HCEC 1CT (cell line): ENCODE measurements around the gene PCBD2.
"Not testable (repeated sequence)": the region's sequence is repeated elsewhere in the genome, so short reads cannot be mapped to it uniquely, and the experiment has no call there.

Experiments used
- DNase-seq: peaks from one replicate; pipeline ENCODE4 v3.0.0-alpha.2; 2017

The PCBD2 gene

DNA sequence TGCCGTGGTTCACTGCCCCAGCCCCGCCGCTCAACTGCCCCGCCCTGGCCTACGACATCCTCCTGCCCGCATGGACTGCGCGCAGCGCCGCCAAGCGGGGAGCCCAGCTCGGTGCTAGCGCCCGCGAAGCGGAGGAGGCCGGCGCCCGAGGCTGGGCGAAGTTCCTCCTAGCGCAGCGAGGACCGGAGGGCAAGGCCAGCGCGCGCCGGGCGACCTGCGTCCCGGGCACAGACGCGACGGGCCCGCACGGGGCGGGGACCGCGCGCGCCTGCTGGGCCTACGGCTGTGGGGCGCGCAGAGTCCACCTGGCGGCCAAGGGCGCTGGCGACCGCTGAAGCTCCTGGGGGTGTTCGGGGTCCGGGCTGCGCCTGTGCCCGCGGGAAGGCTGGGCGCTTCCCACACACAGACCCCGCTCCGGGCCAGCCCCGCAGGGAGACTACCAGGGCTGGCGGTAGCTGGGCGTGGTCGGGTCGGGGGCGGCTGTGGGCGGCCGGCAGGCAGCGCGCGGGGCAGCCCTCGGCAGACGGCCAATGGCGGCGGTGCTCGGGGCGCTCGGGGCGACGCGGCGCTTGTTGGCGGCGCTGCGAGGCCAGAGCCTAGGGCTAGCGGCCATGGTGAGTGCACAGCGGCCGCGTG is at the start of gene PCBD2:
TSS of gene PCBD2 (plus strand) at position 522 of the 636 bp plus-strand sequence. CDS start at position 531, 9 bp downstream.
- peak; percentile 88 for DNase-seq

DNA sequence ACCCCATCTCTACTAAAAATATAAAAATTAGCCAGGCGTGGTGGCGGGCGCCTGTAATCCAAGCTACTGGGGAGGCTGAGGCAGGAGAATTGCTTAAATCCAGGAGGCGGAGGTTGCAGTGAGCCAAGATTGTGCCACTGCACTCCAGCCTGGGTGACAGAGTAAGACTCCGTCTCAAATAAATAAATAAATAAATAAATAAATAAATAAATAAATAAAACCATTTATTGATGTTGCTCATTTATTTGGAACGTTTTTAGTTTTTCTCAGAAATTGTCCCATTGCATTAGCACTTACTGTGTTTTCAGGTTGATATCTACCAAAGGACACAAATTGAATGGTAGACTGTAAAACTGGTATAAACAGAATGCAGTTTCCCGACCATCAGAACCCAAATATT is 48.5 kb upstream of the PCBD2 start:
- not testable (repeated sequence) for DNase-seq

DNA sequence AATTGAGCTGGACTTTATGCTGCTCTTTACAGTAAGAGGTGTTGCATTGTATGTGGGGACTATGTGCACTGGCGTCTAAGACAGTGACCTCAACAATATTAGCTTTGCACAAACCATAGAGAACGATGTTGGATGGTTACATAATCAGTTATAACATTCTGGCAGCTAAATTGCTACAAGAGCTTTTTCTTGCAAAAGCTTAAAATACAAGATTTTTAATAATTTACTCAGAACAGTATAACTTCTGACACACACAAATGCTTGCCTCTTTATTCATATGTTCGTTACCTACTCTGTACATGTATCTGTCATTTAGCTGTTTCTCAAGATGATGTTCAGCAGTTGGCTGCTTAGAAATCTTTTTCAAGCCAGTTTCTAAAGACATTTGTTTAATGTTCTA is 47.5 kb upstream of the PCBD2 start:
- no peak for DNase-seq

DNA sequence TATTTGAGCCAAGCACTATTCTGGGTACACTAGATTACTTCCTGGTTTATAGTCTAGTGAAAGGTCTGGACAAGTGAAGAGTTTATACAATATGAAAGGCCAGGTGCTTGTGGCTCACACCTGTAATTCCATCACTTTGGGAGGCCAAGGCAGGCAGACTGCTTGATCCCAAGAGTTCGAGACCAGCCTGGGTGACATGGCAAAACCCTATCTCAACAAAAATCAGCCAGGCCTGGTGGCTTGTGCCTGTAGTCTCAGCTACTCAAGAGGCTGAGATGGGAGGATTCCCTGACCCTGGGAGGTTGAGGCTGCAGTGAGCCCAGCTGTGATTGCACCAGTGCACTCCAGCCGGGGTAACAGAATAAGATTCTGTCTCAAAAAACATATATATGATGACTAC is 40.2 kb upstream of the PCBD2 start:
- no peak for DNase-seq

DNA sequence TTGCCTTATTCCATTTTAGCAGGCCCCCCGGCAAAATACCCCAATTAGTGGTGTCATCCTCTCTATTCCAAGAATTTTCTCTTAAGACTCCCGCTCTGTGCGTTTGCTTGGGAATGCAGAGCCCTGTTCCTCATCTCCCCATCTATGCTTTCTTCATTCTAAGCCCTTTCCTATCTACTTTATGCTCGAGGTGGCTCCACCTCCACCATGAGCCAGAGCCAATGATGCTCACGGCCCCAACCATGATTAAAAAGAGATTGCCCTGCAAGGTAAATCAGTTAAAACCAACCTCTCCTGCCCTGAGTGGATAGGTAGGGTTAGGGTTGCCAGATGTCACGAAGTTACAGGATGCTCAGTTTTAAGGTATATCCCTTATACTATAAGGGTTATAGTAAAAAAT is 31.4 kb upstream of the PCBD2 start:
- DNase-seq: no peak

DNA sequence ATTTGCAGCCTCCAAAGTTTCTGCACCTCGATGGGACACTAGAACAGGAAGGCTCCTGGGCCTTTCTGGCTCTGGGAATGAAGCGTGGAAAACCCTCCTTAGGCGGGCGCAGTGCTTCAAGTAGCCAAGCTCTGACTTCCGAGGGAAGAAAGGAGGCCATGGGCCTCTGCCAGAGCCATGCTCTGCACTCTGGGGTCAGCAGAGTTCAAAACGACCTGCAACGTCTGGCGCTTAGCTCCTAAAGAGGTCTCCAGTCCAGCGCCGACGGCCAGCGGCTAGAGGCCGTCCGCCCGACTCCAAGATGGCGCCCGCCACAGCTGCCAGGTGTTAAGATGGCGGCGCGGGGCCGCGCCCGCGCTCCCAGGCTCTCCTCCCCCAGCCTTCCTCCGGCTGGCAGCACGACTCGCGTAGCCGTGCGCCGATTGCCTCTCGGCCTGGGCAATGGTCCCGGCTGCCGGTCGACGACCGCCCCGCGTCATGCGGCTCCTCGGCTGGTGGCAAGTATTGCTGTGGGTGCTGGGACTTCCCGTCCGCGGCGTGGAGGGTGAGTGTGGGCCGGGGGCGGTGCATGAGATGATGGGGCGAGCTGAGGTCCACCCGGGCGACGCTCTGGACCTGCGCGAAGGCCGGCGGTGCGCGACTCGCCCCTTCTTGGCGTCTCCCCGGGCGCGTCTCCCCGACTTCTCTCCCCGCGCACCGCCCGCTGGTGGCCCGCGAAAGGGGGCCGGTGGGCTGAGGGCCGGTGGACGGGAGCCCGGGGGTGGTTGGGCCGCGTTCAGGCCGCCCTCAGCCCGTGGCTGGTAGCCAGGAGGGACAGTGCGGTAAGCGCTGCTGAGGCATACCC is 30.7 kb upstream of the PCBD2 start, which contains the start of gene TXNDC15:
TSS of gene TXNDC15 (plus strand) at position 385 of the 844 bp plus-strand sequence. CDS start at position 442, 57 bp downstream.
- peak; percentile 89 for DNase-seq

DNA sequence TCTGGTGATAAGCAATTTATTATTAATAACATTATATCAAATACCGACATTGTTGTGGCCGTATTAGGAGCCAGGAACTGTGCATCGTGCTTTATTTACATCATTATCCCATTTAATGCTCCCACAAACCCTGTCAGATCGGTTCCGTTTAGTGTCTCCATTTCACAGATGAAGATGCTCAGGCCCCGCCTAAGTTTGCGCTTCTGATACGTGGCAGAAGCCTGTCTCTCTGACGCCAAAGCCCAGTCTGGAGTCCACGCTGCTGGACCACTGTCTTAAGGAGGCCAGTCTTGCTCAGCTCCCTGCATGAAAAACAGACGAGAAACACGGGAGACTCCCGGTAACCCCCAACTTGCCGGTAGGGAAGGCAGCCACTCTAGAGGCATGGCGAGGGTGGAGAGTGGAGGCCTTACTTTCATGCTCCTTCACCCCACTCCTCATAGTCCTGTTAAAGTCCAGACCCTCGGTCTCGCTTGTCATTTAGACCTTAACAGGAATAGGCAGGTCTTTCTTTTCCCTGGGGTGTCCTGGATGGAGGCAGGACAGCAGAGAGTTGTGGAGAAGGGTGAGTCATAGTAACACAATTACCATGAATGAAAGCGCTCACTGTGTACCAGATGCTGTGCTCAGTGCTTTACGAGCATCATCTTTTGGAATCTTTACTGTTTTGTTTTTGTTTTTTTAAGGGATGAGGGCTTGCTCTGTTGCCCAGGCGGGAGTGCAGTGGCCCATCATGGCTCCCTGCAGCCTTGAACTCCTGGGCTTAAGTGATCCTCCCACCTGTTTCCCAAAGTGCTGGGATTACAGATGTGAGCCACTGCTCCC is 29.9 kb upstream of the PCBD2 start:
- DNase-seq: peak; percentile 73

DNA sequence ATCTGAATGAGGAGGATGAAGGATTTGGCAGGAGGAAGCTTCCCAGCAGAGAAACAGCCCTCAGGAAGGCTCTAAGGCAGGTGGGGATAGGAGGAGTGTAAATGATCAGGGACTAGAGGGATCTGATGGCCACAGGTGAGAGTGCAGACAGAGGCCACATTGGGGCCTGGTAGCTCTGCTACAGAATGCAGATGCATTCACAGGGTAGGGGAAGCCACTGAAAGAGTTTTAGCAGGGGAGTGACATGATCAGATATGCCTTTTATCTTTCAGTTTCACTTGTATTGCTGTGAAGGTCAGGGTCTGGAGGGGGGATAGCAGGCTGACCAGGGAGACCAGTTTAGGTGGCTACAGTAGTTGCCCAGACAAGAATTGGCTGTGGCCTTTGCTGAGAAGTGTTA is 27.8 kb upstream of the PCBD2 start:
- no peak for DNase-seq

DNA sequence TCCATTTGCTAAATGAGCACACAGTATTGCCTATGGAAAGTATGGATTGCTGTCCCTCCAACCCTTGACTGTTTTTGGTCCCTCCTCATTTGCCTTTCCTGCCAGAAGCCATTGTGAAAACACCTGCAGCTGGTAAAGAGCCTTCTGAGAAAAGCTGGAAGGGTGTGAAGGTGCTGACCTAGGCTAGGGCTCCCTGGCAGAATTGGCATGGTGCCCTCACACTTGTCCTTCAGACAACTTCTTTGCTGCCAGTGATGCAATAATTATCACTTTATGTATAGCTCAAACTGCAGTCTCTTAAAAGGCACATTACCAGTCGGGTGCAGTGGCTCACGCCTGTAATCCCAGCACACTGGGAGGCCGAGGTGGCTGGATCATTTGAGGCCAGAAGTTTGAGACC is 26.5 kb upstream of the PCBD2 start:
- no peak for DNase-seq

DNA sequence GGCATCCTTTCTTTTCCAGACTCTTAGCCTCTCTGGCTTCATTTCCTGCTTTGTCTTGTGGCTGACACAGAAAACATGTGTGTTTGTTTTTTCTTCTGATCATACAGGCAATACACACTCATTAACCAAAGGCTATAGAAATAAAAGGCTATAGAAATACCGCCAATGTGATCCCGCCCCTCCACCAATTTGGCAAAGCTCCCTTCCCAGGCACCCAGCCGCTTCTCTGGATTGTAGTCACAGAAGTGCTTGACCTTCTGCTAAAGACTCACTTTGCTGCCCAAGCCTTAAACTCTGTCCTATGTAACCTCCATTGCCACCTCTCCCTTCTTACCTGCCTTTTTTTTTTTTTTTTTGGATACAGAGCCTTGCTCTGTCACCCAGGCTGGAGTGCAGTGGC is 25.5 kb upstream of the PCBD2 start:
- DNase-seq: no peak

DNA sequence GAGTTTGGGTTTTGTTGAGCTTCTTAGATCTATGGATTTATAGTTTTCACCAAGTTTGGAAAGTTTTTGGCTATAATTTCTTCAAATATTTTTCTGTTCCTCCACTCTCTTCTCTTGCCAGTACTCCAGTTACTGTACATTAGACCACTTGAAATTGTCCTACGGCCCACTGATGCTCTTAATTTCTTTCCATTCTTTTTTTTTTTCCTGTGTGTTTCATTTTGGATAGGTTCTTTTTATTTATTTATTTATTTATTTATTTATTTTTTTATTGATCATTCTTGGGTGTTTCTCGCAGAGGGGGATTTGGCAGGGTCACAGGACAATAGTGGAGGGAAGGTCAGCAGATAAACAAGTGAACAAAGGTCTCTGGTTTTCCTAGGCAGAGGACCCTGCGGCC is 24.0 kb upstream of the PCBD2 start:
- DNase-seq: not testable (repeated sequence)

DNA sequence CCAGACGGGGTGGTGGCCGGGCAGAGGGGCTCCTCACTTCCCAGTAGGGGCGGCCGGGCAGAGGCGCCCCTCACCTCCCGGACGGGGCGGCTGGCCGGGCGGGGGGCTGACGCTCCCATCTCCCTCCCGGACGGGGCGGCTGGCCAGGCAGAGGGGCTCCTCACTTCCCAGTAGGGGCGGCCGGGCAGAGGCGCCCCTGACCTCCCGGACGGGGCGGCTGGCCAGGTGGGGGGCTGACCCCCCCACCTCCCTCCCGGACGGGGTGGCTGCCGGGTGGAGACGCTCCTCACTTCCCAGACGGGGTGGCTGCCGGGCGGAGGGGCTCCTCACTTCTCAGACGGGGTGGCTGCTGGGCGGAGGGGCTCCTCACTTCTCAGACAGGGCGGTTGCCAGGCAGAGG is 23.2 kb upstream of the PCBD2 start:
- not testable (repeated sequence) for DNase-seq

DNA sequence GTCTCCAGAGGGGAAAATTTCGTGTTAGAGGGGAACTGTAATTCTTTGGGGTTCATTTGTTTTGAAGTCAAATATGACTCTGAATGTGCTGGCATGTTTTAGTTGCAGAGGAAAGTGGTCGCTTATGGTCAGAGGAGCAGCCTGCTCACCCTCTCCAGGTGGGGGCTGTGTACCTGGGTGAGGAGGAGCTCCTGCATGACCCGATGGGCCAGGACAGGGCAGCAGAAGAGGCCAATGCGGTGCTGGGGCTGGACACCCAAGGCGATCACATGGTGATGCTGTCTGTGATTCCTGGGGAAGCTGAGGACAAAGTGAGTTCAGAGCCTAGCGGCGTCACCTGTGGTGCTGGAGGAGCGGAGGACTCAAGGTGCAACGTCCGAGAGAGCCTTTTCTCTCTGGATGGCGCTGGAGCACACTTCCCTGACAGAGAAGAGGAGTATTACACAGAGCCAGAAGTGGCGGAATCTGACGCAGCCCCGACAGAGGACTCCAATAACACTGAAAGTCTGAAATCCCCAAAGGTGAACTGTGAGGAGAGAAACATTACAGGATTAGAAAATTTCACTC is 17.3 kb upstream of the PCBD2 start:
- no peak for DNase-seq

DNA sequence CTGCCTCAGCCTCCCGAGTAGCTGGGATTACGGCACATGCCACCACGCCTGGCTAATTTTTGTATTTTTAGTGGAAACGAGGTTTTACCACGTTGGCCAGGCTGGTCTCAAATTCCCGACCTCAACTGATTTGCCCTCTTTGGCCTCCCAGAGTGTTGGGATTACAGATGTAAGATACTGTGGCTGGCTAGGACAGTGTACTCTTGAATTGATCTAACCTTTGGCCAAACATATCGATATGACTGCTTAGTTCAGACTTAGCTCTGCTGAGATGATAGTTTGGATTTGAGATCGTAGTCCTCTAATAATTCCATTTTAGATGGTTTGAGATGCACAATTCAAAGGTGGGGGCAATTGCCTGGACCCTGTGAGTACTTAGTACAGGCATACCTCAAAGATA is 15.6 kb upstream of the PCBD2 start:
- DNase-seq: no peak

DNA sequence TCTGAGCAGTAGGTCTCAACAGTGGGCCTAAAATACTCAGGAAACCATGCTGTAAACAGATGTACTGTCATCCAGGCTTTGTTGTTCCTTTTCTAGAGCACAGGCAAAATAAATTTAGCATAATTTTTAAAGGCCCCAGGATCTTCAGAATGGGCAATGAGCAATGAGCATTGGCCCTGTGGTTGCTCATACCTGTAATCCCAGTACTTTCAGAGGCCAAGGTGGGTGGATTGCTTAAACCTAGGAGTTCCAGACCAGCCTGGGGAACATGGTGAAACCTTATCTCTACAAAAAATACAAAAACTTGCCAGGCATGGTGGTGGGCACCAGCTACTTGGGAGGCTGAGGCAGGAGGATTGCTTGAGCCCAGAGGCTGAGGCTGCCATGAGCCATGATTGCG is 13.5 kb upstream of the PCBD2 start:
- no peak for DNase-seq

DNA sequence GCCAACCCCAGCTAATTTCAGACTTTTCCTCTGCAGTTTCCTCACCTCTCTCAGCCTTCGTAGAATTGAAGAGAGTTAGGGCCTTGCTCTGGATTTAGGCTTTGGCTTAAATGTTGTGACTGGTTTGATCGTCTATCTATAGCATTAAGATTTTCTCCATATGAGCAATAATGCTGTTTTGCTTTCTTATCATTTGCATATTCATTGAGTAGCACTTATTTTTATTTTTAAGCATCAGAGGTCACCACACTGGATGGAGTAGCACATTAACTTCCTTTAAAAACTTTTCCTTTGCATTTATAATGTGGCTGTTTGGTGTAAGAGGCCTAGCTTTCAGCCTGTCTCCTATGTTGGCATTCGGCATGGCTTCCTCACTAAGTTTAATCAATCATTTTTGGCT is 12.6 kb upstream of the PCBD2 start:
- DNase-seq: no peak

DNA sequence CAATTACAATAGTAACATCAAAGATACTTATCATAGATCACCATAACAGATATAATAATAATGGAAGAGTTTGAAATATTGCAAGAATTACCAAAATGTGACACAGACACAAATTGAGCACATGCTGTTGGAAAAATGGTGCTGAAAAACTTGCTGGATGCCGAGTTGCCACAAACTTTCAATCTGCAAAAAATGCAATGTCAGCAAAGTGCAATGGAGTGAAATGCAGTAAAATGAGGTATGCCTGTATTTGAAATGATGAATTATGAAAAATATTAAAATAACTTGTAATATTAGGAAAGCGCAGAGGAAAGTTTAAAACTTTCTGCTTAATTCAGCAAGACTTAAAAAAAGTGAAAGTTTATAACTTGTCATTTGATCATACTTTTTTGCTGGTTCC is 12.0 kb upstream of the PCBD2 start:
- DNase-seq: no peak

DNA sequence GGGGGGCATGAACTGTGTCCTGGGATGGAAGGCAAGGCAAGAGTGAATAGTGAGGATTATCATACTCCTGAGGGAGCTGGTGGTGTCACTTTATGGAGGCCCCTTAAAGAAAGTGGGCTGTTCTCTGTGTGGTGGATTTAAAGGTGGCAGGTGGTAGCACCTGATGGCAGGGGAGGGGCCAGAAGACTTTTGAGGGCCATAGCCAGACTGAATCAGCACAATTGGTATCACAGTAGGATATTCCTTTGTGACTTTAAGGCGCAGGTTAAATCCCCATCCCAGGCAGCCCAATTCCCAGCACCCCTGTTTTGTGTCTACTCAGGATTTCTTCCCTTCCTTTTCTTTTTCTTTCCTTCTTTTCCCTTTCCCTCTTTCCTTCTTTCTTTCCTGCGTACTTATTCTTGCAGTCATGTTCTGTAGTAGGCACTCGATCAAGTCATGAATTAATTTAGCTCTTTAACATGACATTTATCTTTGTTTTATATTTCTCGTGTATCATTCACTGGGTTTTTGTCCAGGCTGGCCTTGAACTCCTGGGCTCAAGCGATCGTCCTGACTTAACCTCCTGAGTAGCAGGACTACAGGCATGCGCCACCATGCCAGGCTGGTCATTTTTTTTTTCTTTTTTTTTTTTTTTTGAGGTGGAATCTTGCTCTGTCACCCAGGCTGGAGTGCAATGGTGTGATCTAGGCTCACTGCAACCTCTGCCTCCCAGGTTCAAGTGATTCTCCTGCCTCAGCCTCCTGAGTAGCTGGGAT is 11.0 kb upstream of the PCBD2 start:
- DNase-seq: no peak

DNA sequence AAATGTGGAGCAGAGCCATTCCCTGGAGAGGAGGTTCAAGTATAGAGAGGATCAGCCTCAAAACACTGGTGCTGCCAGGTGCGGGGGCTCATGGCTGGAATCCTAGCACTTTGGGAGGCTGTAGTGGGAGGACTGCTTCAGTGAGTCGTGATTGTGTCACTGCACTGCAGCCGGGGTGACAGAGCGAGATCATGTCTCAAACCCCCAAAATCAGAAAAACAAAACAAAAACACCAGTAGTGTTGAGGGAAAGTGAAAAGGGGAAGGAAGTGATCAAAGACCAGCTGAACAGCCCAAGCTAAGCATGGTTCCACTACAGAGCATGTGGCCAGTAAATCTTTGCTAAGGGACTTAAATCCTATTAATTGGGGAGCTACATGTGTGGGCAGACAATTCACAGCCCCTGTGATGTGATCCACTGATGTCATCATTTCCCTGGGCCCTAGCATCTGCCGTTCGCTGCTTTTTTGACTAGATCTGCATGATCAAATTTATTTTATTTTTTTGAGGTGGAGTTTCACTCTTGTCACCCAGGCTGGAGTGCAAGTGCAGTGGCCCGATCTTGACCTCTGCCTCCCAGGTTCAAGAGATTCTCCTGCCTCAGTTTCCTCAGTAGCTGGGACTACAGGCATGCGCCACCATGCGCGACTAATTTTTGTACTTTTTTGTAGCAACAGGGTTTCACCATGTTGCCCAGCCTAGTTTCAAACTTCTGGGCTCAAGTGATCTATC is 2.7 kb upstream of the PCBD2 start:
- DNase-seq: peak; percentile 2

DNA sequence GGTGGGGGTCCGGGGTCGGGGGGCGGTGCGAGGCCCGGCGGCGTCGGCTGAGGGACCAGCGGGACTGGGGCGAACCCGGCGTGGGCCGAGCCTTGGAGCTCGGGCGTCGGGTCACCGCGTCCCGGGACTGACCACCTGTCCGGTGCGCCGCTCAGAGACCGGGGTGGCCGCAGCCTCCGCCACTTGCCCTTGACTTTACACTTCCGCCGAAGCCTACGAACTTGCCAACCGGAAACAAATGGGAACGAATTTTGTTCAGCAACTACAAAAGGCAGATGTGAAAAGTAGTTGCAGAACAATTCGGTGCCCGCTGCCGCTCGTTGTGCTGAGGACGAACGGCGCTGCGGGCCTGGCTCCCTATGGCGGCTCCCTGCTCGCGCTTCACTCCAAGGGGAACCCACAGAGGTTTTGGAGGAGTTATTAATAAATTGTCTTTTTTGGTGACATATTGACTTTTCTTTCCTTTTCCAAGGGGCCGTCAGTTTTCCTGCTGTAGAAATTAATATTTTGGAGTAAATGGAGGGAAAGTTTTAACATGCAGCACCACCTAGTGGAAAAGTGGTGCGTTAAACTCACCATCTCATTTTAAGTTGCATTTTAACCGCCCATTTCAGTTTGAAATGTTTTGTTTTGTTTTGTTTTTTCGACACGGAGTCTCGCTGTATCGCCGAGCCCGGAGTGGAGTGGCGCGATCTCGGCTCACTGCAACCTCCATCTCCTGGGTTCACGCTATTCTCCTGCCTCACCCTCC is 490 bp downstream of the PCBD2 start:
- DNase-seq: peak; percentile 60

DNA sequence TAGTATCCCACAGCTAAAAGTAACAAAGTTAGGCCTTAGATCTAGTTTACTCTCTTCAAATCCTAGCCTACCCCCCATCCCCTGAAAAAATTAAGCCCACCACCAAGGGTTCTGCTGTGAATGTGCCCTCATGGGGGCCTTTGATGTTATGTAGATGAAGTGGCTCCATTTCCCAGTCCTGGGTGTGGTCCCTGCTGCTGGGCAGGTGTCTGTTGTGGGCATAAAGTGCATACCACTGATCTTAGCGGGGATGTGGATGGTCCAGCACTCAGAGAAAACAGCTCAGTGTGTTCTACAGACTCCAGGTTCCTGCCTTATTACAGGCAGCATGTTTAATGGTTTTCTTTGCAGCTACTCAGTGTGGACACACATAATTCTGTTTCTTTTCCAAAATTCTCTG is 1.9 kb downstream of the PCBD2 start:
- DNase-seq: no peak
